ENCODE measurements around the gene C1orf122.

The C1orf122 gene

DNA sequence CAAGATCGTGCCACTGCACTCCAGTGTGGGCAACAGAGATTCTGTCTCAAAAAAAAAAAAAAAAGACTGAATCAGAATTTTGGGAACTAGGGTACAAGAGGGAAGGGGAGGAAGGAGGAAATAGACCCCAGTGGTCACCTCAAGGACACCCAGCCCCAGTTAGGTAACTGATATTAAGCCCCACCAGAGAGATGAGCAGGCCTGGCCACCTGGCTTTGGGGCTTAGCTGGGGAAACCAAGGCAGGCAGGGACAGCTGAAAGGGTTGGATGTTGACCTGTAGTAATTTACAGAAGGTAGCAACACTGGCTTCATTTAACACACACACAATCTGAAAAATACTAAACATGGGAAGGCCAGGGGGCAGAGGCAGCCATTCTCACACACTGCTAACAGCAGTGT lies 5.2 kb upstream of the C1orf122 start:
- no peak for DNase-seq (ENCODE audit: low spot score)

- DNase-seq (ENCODE audit: low spot score), result no peak
Measured at GRCh38 chr1:37807220-37807554, 403 bp upstream of the C1orf122 start.

DNA sequence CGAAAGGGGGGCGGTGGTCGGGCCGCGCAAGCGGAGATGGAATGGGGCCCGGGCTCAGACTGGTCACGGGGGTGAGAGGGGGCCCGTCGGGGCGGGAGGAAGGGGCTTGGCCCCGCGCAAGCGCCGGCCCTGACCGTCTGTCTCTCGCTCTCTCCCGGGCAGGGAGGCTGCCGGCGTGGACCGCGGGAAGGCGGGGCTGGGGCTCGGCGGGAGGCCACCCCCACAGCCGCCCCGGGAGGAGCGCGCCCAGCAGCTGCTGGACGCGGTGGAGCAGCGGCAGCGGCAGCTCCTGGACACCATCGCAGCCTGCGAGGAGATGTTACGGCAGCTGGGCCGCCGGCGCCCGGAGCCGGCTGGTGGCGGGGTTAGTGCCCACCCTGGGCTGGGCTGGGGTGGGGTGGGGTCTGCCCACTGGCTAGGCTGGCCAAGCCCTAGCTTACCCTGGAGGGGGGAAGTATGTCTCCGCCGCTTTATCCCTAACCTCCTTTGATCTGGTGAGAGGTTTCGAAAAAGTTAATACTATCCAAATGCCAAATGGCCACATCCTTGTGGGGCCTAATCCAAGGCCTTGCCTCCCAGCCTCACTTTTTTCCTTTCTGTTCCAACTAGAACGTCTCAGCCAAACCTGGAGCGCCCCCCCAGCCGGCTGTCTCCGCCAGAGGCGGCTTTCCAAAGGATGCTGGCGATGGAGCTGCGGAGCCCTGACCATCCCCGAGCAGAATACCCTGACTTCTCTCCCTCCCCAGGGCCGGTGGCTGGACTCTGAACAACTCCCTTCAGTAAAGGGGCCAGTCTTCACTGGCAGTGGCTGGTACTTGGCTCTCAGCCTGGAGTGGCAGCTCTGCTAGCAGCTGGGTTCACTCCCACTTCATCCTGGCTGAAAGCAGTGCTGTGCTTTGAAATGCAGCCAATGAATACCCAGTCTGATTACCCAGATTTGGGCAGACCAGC lies 1.1 kb downstream of the C1orf122 start:
- peak; percentile 13 for DNase-seq (ENCODE audit: low spot score)

DNA sequence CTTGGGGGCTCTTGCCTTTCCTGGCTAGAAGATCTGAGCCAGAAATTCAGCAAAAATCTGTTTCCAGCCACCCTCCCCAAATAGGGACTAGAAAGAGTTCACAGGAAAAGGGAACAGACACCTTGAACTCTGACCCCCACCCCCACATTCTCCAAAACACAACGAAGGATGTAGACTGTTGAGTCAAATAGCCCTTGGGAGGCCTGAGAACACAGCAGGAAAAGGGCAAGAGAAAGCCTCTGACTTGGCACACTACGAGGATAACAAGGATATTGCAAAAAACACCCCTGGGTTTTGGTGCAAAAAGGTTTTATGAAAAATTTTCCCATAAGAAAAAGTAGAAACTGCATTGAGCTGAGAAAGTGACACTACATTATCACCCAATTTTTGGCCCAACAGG lies 2.4 kb downstream of the C1orf122 start:
- DNase-seq (ENCODE audit: low spot score), result no peak

DNA sequence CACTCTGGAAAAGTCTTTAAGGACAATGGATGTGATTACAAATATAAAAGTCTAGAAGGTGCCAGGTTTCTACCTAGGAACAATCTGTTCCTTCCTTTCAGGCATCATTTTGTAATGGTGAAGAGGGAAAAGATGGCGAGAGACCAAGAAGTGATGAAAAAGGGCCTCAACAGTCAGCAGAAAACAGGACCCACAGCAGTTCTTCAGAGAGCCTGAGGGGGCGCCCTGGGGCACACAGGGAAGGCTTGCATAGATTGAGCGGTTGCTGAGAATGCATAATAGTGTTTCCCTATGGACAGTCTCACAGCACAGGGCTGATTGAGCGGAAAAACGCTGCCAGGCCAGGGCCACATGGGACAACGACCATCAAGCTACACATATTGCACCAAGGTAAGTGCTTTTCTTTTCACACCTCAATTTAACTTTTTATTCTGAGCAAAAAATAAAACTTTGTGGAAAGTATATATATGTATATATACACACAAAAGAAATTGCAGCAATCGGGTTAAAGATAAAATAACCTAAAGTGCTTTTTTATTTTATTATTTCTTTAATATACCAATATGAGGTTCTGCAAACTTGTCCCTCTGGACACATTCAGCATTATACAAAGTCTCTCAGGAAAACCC lies 3.6 kb downstream of the C1orf122 start:
- peak; percentile 64 for DNase-seq (ENCODE audit: low spot score)

GRCh38 chr1:37813529-37814145 lies 6.0 kb downstream of the C1orf122 start:
- DNase-seq (ENCODE audit: low spot score), result no peak

DNA sequence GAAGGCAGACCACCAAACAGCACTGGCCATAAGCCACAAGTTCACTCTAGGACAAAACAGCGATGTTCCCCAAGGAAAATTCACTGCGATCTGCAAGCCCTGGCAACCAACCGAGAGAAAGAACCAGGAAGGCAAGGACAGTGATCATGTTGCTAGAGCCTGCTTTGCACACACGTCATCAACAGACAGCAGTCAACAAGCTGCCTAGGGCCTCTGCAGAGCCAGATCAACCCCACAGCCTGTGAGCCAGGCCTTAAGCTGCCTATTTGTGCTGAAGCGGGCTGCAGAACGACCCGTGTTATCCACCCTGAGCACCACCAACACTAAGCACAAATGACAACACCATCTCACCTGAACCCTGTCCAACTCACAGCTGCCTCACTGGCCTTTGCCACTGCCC lies 6.7 kb downstream of the C1orf122 start:
- no peak for DNase-seq (ENCODE audit: low spot score)

- DNase-seq (ENCODE audit: low spot score), result no peak
Measured at GRCh38 chr1:37817481-37817880, 9.9 kb downstream of the C1orf122 start.

DNA sequence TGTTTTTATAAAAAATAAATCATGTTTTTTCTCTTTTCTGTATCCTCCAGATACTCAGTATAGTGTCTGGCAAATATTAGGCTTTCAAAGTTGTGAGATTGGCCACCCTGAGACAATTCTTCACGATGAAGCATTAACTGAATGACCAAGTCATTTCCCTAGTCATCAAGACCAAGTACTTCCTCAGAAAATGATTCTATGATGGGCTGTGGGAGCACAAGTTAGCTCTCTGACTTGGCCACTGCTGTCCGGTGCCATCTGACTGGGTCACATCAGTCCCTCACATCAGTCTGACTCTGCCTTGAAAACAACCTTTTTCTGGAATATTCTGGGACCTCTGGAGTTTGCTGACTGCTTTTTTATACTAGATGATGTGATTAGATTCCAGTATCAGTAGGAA lies 13.9 kb downstream of the C1orf122 start:
- no peak for DNase-seq (ENCODE audit: low spot score)

GRCh38 chr1:37822906-37823815 lies 15.6 kb downstream of the C1orf122 start:
- no peak for DNase-seq (ENCODE audit: low spot score)

DNA sequence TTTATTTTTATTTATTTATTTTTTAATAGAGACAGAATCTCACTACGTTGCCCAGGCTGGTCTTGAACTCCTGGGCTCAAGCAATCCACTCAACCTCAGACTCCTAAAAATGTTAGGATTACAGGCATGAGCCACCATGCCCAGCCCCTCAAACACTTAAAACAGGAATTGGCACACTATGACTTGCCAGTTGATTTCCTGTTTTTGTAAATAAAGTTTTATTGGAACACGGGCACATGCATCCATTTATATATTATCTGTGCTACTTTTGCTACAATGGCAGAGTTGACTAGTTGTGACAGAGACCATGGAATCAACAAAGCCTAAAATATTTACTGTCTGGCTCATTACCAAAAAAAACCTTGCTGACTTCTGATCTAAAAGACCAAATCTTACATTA lies 16.4 kb downstream of the C1orf122 start:
- DNase-seq (ENCODE audit: low spot score), result no peak

DNA sequence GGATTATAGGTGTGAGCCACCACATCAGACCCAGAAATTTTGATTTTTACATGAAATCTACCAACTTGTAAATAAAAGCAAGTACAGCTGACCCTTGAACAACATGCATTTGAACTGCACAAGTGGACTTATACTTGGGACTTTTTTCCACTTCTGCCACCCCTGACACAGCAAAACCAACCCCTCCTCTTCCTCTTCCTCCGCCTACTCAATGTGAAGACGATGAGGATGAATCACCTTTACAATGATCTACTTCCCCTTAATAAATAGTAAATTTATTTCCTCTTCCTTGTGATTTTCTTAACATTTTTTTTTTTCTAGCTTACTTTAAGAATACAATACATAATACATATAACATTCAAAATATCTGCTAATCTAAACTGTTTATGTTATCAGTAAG lies 17.9 kb downstream of the C1orf122 start:
- no peak for DNase-seq (ENCODE audit: low spot score)

GRCh38 chr1:37828410-37829074 lies 21.0 kb downstream of the C1orf122 start:
- DNase-seq (ENCODE audit: low spot score), result no peak

DNA sequence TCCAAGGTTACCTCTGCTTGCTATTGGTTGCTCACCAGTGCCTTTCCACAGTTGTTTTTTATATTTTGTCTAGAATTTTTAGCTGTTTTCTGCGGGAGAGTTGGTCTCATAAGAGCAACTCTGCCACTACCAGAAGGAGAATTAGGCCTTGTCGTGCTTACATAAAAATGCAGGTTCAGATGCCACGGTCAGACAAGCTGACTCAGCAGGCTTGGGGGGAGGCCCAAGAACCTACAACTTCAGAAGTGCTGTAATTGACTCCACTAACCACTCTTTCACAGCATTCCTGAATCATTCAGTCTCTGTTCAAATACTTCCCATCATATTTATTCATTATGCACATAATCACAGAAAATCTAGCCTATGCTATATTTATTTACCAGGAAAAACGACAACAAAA lies 23.5 kb downstream of the C1orf122 start:
- DNase-seq (ENCODE audit: low spot score), result no peak

GRCh38 chr1:37831809-37832208 lies 24.2 kb downstream of the C1orf122 start:
- DNase-seq (ENCODE audit: low spot score), result no peak

GRCh38 chr1:37836788-37837187 lies 29.2 kb downstream of the C1orf122 start:
- DNase-seq (ENCODE audit: low spot score), result no peak

DNA sequence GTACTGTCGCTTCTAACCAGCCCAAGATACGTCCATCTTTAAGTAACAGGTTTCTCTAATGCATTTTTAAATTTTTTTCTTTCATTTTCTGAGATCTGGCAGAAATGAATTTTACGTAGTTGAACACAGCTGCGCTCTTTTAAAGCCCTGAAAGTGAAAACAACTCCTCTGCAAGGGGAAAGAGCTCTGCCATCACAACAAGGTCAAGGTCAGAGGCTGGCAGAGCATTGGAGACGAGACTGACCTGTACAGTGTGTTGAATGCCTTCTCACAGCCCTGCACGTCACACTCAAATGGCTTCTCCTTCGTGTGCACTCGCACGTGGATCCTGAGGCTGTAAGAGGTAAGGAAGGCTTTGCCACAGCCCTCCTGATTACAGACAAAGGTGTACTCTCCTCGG lies 32.1 kb downstream of the C1orf122 start:
- DNase-seq (ENCODE audit: low spot score), result no peak

GRCh38 chr1:37840711-37841110 lies 33.1 kb downstream of the C1orf122 start:
- no peak for DNase-seq (ENCODE audit: low spot score)

DNA sequence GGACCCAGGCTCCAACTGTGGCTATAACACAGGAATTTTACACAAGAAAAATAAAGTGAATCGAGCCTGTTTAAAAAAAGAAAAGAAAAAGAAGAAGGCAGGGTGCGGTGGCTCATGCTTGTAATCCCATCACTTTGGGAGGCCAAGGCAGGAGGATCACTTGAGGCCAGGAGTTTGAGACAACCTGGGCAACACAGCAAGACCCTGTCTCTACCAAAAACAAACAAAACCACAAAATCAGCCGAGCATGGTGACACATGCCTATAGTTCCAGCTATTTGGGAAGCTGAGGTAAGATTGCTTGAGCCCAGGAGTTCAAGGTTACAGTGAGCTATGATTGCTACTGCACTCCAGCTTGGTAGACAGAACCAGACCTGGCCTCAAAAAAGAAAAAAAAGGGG lies 34.1 kb downstream of the C1orf122 start:
- DNase-seq (ENCODE audit: low spot score), result no peak

GRCh38 chr1:37844536-37844935 lies 36.9 kb downstream of the C1orf122 start:
- no peak for DNase-seq (ENCODE audit: low spot score)

GRCh38 chr1:37845049-37845646 lies 37.6 kb downstream of the C1orf122 start:
- DNase-seq (ENCODE audit: low spot score), result no peak
